Activated CD8-positive, alpha-beta memory T cell treated with anti-CD3 and anti-CD28 coated beads, Interleukin-2, amount 50 U/mL, for 4 hours (primary cell): ENCODE measurements around the gene DNAJB1.
"Not testable (repeated sequence)": the region's sequence is repeated elsewhere in the genome, so short reads cannot be mapped to it uniquely, and the experiment has no call there.

Source experiments
- DNase-seq: peaks from one replicate; pipeline ENCODE4 v3.0.0-alpha.2; 2020

Gene DNAJB1

GRCh38 chr19:14517840-14518505 is at the start of gene DNAJB1:
Gene DNAJB1, minus strand, starts transcription at chr19:14518397. Its CDS starts 48 bp downstream, at chr19:14518349.
- peak; percentile 57 for DNase-seq

GRCh38 chr19:14567079-14567478 is 48.9 kb upstream of the DNAJB1 start:
- no peak for DNase-seq

GRCh38 chr19:14566712-14567077 is 48.5 kb upstream of the DNAJB1 start:
- no peak for DNase-seq

- no peak for DNase-seq
Observed at GRCh38 chr19:14565765-14566711, 47.8 kb upstream of the DNAJB1 start.

- DNase-seq: no peak
Observed at GRCh38 chr19:14565298-14565679, 47.1 kb upstream of the DNAJB1 start.

- DNase-seq: not testable (repeated sequence)
Observed at GRCh38 chr19:14564652-14565297, 46.6 kb upstream of the DNAJB1 start.

- DNase-seq: no peak
Observed at GRCh38 chr19:14563989-14564651, 45.9 kb upstream of the DNAJB1 start.

- DNase-seq: no peak
Observed at GRCh38 chr19:14563590-14563926, 45.4 kb upstream of the DNAJB1 start.

GRCh38 chr19:14562660-14563589 is 44.7 kb upstream of the DNAJB1 start:
- DNase-seq: no peak

GRCh38 chr19:14561847-14562351 is 43.7 kb upstream of the DNAJB1 start:
- DNase-seq: no peak

GRCh38 chr19:14561249-14561648 is 43.1 kb upstream of the DNAJB1 start:
- DNase-seq: no peak

GRCh38 chr19:14560776-14561108 is 42.5 kb upstream of the DNAJB1 start:
- no peak for DNase-seq

- DNase-seq: no peak
Observed at GRCh38 chr19:14559916-14560775, 41.9 kb upstream of the DNAJB1 start.

GRCh38 chr19:14558370-14559066 is 40.3 kb upstream of the DNAJB1 start:
- no peak for DNase-seq

GRCh38 chr19:14556662-14557188 is 38.5 kb upstream of the DNAJB1 start:
- peak; percentile 76 for DNase-seq

GRCh38 chr19:14555918-14556661 is 37.9 kb upstream of the DNAJB1 start:
- no peak for DNase-seq

- DNase-seq: no peak
Observed at GRCh38 chr19:14554382-14554812, 36.2 kb upstream of the DNAJB1 start.

GRCh38 chr19:14553939-14554243 is 35.7 kb upstream of the DNAJB1 start:
- DNase-seq: no peak
